LNCAP (cell line): ENCODE measurements around the gene KIDINS220.

Experiments used
- TF ChIP-seq, protein P1 (sequence below): fragments of 450-650 bp; IDR thresholded peaks from 2 replicates; pipeline ENCODE4 v1.5.1; 2017; ENCODE audit warnings: mild to moderate bottlenecking

KIDINS220 gene

DNA sequence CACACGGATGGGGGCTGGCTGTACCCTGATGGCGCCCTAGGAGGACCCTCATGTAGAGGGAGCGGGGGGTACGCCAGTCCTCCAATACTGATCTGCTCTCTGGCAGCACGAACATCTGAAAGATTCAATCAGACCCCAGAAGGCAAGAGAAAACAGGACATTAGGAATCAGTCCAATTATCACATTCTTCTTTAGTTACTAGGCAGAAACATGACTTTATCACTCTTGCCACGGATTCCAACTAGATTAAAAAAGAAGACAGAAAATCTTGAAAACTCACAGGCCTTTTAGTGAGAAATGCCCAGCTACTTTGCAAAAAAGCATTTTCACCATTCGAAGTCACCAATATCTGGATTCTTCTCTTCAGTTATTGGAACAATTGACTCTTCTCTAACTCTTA, 87.2 kb downstream of the KIDINS220 start:
- TF ChIP-seq, protein P1, sequence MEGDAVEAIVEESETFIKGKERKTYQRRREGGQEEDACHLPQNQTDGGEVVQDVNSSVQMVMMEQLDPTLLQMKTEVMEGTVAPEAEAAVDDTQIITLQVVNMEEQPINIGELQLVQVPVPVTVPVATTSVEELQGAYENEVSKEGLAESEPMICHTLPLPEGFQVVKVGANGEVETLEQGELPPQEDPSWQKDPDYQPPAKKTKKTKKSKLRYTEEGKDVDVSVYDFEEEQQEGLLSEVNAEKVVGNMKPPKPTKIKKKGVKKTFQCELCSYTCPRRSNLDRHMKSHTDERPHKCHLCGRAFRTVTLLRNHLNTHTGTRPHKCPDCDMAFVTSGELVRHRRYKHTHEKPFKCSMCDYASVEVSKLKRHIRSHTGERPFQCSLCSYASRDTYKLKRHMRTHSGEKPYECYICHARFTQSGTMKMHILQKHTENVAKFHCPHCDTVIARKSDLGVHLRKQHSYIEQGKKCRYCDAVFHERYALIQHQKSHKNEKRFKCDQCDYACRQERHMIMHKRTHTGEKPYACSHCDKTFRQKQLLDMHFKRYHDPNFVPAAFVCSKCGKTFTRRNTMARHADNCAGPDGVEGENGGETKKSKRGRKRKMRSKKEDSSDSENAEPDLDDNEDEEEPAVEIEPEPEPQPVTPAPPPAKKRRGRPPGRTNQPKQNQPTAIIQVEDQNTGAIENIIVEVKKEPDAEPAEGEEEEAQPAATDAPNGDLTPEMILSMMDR, result no peak

- TF ChIP-seq, protein P1, result no peak
Observed at GRCh38 chr2:8743261-8743660, 94.2 kb downstream of the KIDINS220 start.

DNA sequence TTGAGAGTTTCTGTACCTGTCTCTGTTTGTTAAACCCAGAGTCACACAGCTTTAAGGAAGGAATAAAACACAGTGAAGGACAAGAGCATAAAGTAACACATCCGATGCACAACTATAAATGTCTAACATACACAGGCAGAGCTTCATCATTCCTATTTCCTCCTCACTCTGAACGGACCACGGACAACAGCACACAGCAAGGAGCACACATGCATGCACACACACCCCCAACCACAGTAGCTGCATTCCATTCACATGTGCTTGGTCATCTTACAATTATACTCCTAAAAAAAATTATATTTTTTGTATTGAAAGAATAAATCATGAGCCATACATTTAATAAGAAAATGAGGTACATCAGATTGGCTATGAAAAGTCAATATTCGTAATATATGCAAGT, 97.3 kb downstream of the KIDINS220 start:
- TF ChIP-seq, protein P1, result no peak

DNA sequence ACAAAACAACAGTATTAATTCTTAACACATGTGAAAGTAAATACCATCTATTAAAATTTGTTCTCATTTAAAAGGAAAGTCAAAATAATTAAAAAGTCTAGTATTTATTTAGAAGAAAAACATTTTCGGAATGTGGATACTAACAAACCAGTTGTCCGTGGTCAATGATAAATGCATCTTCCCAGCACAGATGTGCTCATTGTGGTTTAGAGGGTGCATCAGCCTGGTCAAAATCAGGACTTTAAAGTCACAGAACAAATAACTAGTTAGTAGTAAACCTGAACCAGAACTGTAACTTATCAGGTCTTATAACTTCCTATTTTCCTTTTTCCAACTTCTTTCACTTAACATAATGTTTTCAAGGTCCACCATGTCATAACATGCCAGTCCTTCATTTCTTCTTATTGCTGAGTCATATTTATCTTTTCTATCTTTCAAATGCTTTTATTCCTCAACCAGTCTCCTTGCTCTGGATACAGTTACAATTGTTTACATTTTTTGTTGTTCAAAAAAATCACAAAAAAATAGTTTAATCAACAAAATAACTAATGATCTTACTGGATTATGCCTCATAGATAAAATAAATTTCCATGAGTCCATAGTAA, 99.7 kb downstream of the KIDINS220 start:
- TF ChIP-seq, protein P1, result no peak

- TF ChIP-seq, protein P1, result no peak
Observed at GRCh38 chr2:8732601-8733000, 104.8 kb downstream of the KIDINS220 start.

GRCh38 chr2:8729939-8730338, 107.5 kb downstream of the KIDINS220 start:
- TF ChIP-seq, protein P1, result no peak

DNA sequence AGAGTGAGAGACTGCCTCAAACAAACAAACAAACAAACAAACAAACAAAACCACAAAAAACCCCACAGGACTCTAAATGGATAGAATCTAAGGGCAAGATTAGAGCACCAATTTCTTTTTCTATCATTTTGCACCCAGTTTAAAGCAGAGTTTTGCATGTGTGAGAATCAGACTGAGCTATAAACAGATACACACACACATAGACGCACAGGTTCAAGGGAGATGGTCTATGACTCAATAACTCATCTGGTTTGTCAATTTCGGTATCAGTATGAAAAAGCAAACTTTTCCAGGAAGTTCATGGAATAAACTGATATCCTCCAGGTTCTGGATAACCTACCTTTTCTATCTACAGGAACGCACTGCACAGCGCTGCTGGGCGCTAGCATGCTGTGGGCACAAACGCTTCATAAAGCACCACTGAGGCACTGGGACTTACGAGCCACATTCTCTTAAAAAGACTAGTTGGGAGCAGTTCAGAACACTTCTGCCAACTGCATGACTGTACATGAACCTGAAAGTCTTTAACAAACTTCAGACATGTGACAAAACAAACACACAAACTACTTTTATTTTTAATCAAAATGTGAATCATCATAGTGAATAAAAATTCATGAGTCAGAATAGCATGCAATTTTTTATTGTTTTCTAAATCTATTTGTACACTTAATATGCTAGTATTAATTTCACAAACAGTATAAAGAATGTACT, 109.0 kb downstream of the KIDINS220 start:
- TF ChIP-seq, protein P1, result no peak
